ENCODE results near the gene SLC25A15.
"Not testable (repeated sequence)": the region's sequence is repeated elsewhere in the genome, so short reads cannot be mapped to it uniquely, and the experiment has no call there.

The SLC25A15 gene

DNA sequence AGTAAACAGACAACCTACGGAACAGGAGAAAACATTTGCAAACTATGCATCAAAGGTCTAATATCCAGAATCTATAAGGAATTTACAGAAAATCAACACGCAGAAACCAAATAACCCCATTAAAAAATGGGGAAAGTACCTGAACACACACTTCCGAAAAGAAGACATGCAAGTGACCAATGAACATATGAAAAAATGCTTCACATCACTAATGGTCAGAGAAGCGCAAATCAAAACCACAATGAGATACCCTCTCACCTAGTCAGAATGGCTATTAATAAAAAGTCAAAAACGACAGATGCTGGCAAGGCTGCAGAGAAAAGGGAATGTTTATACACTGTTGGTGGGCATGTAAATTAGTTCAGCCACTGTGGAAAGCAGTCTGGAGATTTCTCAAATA, 29.5 kb downstream of the SLC25A15 start:
- FAIRE-seq, result no peak

- FAIRE-seq, result no peak
Observed at GRCh38 chr13:40819797-40820315, 30.4 kb downstream of the SLC25A15 start.

- FAIRE-seq, result not testable (repeated sequence)
Observed at GRCh38 chr13:40839725-40840124, 50.3 kb downstream of the SLC25A15 start.

GRCh38 chr13:40840955-40841354, 51.5 kb downstream of the SLC25A15 start:
- FAIRE-seq, result not testable (repeated sequence)

Measured in TTC549 (cell line).